ENCODE data around the gene TFF1. TPM values are rescaled to one million over a fixed set of nuclear protein-coding genes. Genes with fewer than 3 reads are reported as not detected.

Gene TFF1
- total RNA-seq, 1 donor from 2014 or later = not detected

DNA sequence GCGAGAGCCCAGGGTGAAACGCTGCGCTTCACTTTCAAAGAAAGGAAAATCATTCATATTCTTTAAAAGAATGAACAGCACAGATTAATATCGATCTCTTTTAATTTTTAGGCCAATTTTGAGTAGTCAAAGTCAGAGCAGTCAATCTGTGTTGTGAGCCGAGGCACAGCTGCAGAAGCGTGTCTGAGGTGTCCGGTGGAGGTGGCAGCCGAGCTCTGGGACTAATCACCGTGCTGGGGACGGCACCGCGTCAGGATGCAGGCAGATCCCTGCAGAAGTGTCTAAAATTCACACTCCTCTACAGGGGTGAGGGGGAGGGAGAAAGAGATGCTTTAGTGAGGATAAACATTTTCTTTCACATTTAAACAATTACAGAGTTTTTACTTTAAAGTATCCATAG is 4.1 kb downstream of the TFF1 start:
- Histone ChIP-seq H3K4me1 (no peaks in the 10 kb centered on the region), H3K79me2 (ENCODE audit: low read depth) (no peaks in the 10 kb centered on the region), H3K27me3 (no peaks in the 10 kb centered on the region), H2AFZ (replicated peaks) (no peak overlapping the region), H4K20me1 (ENCODE audit: low read depth) (no peaks in the 10 kb centered on the region), H3K9me3 (ENCODE audit: low read depth) (no peaks in the 10 kb centered on the region), H3K27ac (no peak overlapping the region), H3K4me2 (no peak overlapping the region), H3K36me3 (no peaks in the 10 kb centered on the region), H3K9ac (no peak overlapping the region), H3F3A (ENCODE audit: low read depth) (no peaks in the 10 kb centered on the region), H3K4me3 (no peak overlapping the region)
- Mint-ChIP-seq H3K36me3 (no peaks in the 10 kb centered on the region), H3K4me3 (no peak overlapping the region), H3K9me3 (no peaks in the 10 kb centered on the region), H3K27ac (peak overlapping the region; percentile 87), H3K4me1 (peaks cover 24% of the 10 kb centered on the region), H3K27me3 (ENCODE audit: insufficient read depth, low read depth) (peaks cover 16% of the 10 kb centered on the region)
- TF ChIP-seq CTCF (IDR thresholded peaks at IDR 0.05) (no peak), EZH2phosphoT487 (IDR thresholded peaks at IDR 0.05) (no peak), EZH2 (IDR thresholded peaks at IDR 0.05) (no peak)
- DNase-seq (ENCODE audit: low spot score) = no peak

DNA sequence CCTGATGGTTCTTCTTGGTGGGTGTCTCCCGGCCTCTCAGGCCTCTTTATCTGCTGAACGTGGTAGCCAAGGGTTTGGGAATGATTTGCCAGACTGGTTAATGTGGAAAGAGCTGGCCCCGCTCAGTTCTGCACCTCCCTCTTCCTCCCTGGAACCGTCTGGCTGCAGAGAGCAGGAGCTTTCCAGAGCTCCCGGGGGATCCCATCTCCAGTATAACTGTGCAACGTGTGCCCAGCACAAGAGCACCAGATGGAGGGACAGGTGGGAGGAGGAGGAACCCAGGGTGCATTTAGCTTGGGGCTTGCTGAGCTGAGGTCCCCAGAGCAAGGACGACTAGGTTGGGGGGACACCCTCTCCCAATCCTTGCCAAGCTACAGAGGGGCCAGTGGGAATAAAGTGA is 5.0 kb downstream of the TFF1 start:
- no peak overlapping the region for H3K27ac Mint-ChIP-seq
- DNase-seq (ENCODE audit: low spot score) = no peak
- H2AFZ ChIP-seq (replicated peaks) = no peak overlapping the region

GRCh38 chr21:42360317-42360716 is 6.0 kb downstream of the TFF1 start:
- no peak overlapping the region for H3K4me3 Mint-ChIP-seq
- H3K27me3 ChIP-seq = no peaks in the 10 kb centered on the region
- H3F3A ChIP-seq (ENCODE audit: low read depth) = no peaks in the 10 kb centered on the region
- H3K36me3 ChIP-seq = no peaks in the 10 kb centered on the region
- TF ChIP-seq EZH2 (IDR thresholded peaks at IDR 0.05) = no peak
- no peak for TF ChIP-seq EZH2phosphoT487 (IDR thresholded peaks at IDR 0.05)
- TF ChIP-seq CTCF (IDR thresholded peaks at IDR 0.05) = no peak
- H3K36me3 Mint-ChIP-seq = no peaks in the 10 kb centered on the region
- H3K4me1 Mint-ChIP-seq = peaks cover 21% of the 10 kb centered on the region
- no peak for DNase-seq (ENCODE audit: low spot score)
- H3K9me3 ChIP-seq (ENCODE audit: low read depth) = no peaks in the 10 kb centered on the region
- H3K4me2 ChIP-seq = no peak overlapping the region
- no peaks in the 10 kb centered on the region for H3K4me1 ChIP-seq
- no peak overlapping the region for H3K27ac ChIP-seq
- no peaks in the 10 kb centered on the region for H4K20me1 ChIP-seq (ENCODE audit: low read depth)
- H3K27me3 Mint-ChIP-seq (ENCODE audit: insufficient read depth, low read depth) = peaks cover 14% of the 10 kb centered on the region
- H3K27ac Mint-ChIP-seq = no peak overlapping the region
- H3K4me3 ChIP-seq = no peak overlapping the region
- no peak overlapping the region for H3K9ac ChIP-seq
- no peak overlapping the region for H2AFZ ChIP-seq (replicated peaks)
- no peaks in the 10 kb centered on the region for H3K79me2 ChIP-seq (ENCODE audit: low read depth)
- peaks cover 6% of the 10 kb centered on the region for H3K9me3 Mint-ChIP-seq

More for the DNA sequence above, 5.0 kb downstream of the TFF1 start:
- Histone ChIP-seq H3K4me1 (no peaks in the 10 kb centered on the region), H3K27ac (no peak overlapping the region), H3F3A (ENCODE audit: low read depth) (no peaks in the 10 kb centered on the region), H3K9ac (no peak overlapping the region), H3K4me2 (no peak overlapping the region), H3K27me3 (no peaks in the 10 kb centered on the region), H3K4me3 (no peak overlapping the region), H3K9me3 (ENCODE audit: low read depth) (no peaks in the 10 kb centered on the region), H3K79me2 (ENCODE audit: low read depth) (no peaks in the 10 kb centered on the region), H3K36me3 (no peaks in the 10 kb centered on the region), H4K20me1 (ENCODE audit: low read depth) (no peaks in the 10 kb centered on the region)
- Mint-ChIP-seq H3K27me3 (ENCODE audit: insufficient read depth, low read depth) (peaks cover 14% of the 10 kb centered on the region), H3K4me1 (peaks cover 21% of the 10 kb centered on the region), H3K4me3 (no peak overlapping the region), H3K36me3 (no peaks in the 10 kb centered on the region), H3K9me3 (peaks cover 2% of the 10 kb centered on the region)
- TF ChIP-seq EZH2phosphoT487 (IDR thresholded peaks at IDR 0.05) (no peak), CTCF (IDR thresholded peaks at IDR 0.05) (no peak), EZH2 (IDR thresholded peaks at IDR 0.05) (no peak)

Data from neural progenitor cell (in vitro differentiated cells).